NCI-H2227 treated with DMSO at 0.1 percent for 48 hours (cell line): ENCODE results near the gene GAS7.

Experiments used
- DNase-seq: peaks from one replicate; lab custom pipeline; 2025; lab: John Stamatoyannopoulos, UW

The GAS7 gene

GRCh38 chr17:10048629-10049350, 149.6 kb downstream of the GAS7 start:
- no peak for DNase-seq

GRCh38 chr17:10046786-10047785, 151.3 kb downstream of the GAS7 start:
- no peak for DNase-seq

DNA sequence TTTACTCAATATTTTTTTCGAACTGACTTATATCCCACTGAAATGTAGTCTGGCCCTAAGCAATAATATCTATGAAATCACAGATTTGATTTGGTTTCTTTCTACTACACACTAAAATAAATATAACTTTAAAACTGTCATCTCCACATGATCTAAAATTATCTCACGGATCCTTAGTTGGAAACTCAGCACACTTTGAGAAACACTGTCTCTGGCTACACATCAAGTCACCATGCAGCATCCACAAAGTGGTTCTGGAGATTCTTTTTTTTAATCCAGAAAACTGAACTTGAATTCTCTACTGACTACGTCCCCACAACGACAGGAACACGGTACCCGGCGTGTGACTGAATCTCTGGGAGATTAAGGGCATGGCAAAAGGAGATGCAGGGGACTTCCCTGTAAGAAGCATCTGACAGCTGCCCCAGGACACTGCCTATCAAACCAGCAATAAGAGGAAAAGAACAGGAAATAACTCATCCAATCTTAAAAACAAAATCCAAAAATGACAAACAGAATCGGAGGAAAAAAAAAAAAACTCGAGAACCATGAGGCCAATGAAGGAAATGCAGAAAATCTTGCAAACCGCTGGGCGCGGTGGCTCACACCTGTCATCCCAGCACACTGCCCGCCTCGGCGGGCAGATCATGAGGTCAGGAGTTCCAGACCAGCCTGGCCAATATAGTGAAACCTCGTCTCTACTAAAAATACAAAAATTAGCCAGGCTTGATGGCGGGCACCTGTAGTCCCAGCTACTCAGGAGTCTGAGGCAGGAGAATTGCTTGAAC, 152.3 kb downstream of the GAS7 start:
- DNase-seq, result no peak

DNA sequence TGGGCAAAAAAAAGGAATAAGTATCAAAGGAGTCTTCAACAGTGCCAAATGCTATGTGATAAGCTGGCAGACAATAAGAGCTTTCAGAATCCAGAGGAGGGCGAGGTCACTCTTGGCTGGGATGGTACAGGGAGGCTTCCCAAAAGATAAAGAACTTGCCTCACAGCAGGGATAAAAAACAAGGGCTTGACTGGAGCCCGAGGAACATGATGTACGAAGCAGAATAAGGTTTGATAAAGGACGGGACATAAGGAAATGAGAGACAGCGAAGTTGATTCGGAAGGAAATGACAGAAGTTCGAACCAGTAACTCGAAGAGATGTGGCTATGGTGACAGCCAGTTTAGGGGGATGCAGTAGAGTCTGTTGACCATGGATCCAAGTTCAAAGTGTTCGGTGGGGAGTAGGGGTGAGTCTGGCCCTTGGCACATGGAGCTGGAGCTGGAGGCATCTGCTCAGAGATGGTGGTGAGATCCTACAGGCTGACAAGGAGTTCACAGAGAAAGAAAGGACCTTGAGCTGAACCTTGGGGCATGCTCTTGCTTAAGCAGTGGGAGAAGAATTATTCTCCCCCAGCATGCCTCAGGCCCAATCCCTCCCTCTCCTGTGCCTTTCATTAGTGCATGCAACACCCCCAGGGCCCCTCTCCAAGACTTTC, 155.7 kb downstream of the GAS7 start:
- no peak for DNase-seq

GRCh38 chr17:10041916-10042588, 156.4 kb downstream of the GAS7 start:
- no peak for DNase-seq

DNA sequence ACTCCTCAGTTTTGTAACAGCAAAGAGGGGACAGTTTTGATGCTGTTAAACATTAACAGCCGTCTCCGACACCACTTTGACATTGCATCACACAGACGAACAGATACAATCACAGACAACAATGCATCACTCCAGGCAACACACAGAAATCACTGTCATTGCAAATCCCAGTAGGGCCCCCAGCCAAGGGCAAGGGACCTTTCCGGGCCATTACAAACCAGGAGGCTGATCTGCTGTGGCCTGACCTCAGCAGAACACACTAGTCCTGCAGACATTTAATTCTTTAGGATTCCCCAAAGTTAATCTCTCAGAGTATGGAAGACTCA, 157.2 kb downstream of the GAS7 start:
- no peak for DNase-seq

DNA sequence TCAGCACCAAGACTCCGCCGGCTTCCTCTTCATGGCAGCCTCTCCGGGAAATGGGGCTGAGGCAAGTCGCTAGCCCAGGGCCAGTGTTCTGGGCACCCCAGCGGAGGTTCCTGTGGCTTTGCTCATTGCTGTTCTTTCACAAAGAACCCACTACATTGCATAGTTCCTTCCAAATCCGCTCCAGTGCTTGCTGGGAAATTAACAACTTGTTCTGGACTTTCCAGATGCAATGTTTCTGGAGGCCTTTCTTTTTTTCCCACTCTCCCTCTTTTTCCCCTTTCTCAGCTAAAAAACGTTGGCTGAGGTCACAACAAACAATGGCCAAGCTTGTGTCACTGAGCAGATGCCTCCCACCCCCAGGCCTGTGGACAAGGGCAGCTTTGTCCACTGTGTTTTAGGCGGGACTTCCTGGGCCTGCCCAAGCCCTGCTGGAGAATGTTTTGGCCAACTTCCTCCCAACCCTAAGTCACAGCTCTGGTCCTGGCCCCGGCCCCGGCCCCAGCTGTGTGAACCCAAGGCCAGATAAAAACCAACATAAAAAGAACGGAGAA, 161.8 kb downstream of the GAS7 start:
- no peak for DNase-seq

GRCh38 chr17:10035885-10036284, 162.5 kb downstream of the GAS7 start:
- no peak for DNase-seq

- DNase-seq, result no peak
Measured at GRCh38 chr17:10034719-10035475, 163.5 kb downstream of the GAS7 start.

- DNase-seq, result no peak
Measured at GRCh38 chr17:10033959-10034358, 164.4 kb downstream of the GAS7 start.

- no peak for DNase-seq
Measured at GRCh38 chr17:10033449-10033848, 165.0 kb downstream of the GAS7 start.

DNA sequence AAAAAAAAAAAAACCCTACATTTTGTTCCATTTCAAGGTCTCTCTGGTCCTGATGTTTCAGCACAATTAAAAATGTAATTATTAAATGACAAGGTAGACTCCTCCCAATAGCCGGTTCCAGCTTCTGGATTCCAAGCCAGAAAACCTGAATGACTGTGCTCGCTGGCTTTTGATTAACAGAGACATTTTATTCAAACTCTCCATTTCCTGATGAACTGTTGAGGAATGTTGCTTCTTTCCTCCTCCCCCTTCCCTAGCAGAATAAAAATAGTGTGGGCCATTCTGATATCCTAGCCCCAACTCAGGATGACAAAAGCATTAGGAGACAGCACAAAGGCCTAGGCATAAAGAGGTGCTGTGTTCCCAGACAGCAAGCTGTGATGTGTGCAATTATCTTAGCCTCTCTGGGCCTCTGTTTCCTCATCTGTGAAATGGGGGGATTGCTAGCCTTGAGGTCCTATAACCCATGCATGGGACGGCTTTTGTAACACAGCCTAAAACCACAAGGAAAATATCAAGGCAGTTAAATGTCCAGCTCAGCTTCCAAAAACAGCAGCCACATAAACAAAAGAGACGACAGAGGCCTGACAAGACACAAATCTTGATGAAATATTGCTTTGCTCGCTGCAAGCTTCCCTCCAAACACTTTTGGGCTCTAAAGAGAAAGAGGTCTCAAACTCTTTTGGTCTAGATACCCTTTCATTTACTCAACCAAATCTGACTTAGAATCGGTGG, 166.1 kb downstream of the GAS7 start:
- DNase-seq, result no peak

DNA sequence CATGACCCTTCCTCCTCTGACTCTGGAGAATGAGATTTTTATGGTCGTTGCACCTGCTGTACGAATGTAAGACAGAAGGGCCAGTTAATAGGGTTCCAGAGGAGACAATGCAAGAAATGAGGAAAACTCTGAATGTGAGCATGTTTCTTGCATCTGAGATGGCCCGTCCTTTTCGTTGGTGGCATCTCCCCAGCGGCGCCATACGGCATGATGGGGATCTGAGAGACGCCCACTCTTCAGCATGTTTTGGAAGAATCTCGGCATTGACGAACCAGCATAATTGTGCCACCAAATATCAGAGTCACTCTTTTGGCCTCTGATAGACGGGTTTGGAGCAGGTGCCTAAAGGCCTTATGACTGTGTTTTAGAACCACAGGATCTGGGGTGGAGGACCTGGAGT, 166.8 kb downstream of the GAS7 start:
- DNase-seq, result no peak

DNA sequence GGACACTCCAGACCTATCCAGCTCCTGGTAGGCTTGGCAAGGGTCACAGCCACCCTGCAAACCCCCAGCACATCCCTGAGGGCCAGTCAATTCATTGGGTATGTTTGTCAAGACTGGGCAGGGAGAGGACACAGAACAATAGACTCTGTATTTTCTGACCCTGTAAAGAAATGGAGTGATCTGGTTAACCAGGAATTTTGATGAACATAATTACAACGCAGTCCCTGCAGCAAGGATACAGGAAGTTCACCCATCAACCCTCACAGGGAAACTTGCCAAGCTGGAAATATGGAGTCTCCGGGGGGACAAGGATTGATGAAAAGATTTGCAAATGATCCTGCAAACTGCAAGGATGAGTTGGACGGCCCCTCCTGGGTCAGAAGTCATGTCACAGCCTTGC, 167.3 kb downstream of the GAS7 start:
- no peak for DNase-seq

GRCh38 chr17:10029129-10029528, 169.3 kb downstream of the GAS7 start:
- no peak for DNase-seq

- DNase-seq, result no peak
Measured at GRCh38 chr17:10025976-10026901, 172.2 kb downstream of the GAS7 start.

- DNase-seq, result no peak
Measured at GRCh38 chr17:10025224-10025623, 173.2 kb downstream of the GAS7 start.

DNA sequence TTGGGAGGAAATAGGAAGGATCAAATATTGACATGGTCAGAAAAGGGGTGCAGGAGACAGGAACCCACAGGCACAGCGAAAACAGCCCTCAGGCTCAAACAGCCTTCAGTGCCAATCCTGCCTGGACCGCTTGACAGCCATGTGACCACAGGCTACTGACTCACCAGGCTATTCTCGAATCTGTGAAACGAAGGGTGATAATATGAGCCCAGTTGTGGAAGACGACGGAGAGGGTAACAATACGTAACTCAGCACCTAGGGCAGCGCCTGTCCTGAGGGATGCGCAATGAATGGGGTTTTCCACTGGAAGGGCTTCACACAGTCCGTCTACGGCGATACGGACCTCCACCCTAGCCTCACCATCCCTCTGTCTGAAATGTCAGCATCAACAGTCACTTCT, 176.0 kb downstream of the GAS7 start:
- DNase-seq, result no peak
